ENCODE data around the gene SHFL.

SHFL gene

GRCh38 chr19:10134040-10134439 is 47.9 kb downstream of the SHFL start:
- no peak for DNase-seq (ENCODE audit: low spot score)

- no peak for DNase-seq (ENCODE audit: low spot score)
These were observed 49.6 kb downstream of the SHFL start for GRCh38 chr19:10135551-10136334.

GRCh38 chr19:10136936-10137335 is 50.8 kb downstream of the SHFL start:
- DNase-seq (ENCODE audit: low spot score), result no peak

GRCh38 chr19:10137751-10138682 is 51.9 kb downstream of the SHFL start:
- peak; percentile 81 for DNase-seq (ENCODE audit: low spot score)

- DNase-seq (ENCODE audit: low spot score), result no peak
These were observed 53.0 kb downstream of the SHFL start for GRCh38 chr19:10138879-10139795.

- no peak for DNase-seq (ENCODE audit: low spot score)
These were observed 53.8 kb downstream of the SHFL start for GRCh38 chr19:10139952-10140351.

- no peak for DNase-seq (ENCODE audit: low spot score)
These were observed 55.4 kb downstream of the SHFL start for GRCh38 chr19:10141479-10141878.

GRCh38 chr19:10141973-10142372 is 55.9 kb downstream of the SHFL start:
- no peak for DNase-seq (ENCODE audit: low spot score)
